ENCODE data around the gene TBC1D24.
"Not testable (repeated sequence)": the region's sequence is repeated elsewhere in the genome, so short reads cannot be mapped to it uniquely, and the experiment has no call there.

The TBC1D24 gene

DNA sequence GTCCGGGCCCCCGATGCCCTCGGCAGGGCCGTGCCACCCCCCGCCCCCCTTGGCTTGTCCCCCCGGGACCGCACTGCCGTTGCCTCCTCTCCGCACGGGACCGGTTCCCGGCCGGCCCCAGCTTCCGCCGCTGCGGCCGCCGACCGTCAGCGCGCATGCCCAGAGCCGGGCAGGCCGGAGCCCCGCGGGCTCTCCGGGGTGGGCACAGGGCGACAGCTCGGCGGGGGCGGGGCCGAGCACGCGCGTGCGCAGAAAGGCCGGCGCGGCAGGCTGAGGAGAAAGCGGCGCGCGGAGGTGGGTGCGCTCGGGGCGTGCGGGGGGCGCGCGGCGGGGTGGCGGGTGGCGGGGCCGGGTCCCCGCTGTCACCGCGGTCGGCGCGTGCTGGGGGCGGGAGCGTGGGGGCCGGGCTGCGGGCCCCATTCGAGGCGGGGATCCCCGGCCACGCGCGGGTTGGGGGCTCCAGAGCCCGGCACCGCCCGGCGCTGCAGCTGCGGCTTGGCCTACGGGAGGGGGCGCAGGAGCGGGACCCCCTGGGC is at the start of gene TBC1D24:
Gene TBC1D24, plus strand, starts transcription at position 251 of the 536 bp plus-strand sequence. CDS start 21,022 bp downstream, outside the sequence.
- peak; percentile 69 to 84 for DNase-seq (ENCODE audit: low read depth in 2 of 2)

DNA sequence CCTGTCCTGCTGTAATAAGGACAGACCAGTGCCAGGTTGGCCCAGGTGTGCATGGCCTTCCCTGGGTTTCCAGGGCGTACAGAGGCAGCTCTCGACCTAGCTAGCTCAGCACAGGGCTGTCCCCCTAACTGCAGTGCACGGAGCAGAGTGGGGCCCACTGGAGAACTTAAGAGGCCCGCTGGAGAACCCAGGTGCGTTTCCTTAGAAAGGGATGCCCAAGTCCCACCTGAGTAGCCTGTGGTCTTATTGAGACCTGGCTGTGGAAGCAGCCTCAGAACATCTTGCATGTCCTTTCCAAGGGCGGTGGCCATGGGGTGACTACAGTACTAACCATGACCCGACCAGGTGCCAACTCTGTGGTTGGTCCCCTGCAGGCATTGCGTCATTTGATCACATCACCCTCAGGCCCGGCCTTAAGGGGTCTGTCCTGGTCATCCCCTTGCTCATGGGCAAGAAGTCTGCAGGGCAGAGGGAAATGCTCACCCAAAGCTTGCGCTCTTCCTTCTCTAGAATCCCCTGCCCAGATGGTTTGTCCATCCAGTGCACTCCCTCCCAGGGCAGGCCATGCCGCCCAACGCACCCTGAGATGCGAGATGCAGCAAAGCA is 49.0 kb upstream of the TBC1D24 start:
- DNase-seq (ENCODE audit: low read depth in 2 of 2) = no peak

DNA sequence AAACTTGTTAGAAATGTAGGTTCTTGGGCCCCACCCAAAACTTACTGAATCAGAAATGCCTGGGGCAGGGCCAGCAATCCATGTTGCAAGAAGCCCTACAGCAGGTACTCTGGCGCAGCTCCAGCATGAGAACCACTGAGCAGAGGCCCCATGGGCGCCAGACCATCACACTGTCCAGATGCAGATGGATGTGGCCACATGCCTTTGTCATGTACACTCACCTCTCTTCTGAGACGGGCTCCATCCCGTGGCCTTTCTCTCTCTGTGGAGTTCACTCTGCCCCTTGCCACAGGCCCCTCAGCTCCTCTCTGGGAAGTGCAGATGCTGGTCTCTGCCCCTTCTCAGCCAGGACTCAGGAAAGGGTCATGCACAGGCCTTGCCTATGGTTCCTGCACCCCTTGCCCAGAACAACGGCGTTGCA is 48.0 kb upstream of the TBC1D24 start:
- DNase-seq (ENCODE audit: low read depth in 2 of 2) = no peak

DNA sequence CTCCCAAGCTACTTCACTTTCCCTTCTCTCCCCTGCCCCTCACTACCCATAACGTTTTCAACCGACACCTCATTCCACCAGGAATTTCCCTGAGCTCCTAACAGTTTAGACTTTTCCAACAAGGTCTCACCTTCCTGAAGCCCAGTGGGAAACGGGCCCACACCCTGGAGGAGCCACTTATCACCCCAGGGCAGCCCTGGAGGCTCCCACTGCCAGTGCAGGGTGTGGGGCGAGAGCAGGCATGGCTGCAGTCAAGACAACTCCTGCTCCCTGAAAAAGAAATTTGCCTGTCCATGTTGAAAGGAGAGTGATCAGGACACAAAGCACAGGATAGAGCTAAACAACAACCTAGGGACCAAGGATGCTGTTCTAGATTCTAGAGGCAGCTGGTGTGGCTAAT is 47.4 kb upstream of the TBC1D24 start:
- DNase-seq (ENCODE audit: low read depth in 2 of 2) = no peak

DNA sequence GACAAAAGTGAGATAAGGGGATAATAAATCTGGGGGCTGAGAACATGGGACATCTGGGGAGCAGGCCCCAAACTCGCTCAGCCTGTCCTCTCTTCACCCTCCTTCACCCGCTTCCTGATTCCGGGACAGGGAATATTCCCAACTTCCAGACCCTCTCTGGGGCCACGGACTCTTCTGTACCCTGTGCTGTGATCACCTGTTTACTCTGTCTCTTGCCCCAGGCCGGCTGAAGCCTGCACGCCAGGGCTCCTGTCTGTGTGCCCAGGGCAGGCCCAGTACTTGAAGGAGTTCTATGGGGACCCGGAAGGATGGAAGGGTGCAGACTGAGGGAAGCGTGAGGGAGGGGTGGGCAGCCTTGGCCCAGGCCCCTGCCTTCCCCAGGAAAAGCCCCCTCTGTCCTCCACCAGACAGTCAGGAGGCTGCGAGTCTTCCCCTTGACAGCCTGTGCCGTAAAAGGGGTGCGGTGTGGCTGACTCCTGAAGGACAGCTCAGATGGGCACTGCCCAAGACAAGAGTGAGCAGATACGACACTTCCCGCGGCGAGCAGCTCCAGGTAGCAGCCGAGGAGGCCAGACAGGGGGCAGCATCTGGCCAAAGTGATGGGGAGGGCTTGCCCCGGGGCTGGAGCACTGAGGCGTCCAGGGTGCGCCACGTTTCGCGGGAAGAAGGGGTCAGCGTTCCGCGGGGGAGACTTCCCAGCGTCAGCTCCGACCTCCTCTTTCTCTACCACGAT is 46.7 kb upstream of the TBC1D24 start:
- no peak for DNase-seq (ENCODE audit: low read depth in 2 of 2)

DNA sequence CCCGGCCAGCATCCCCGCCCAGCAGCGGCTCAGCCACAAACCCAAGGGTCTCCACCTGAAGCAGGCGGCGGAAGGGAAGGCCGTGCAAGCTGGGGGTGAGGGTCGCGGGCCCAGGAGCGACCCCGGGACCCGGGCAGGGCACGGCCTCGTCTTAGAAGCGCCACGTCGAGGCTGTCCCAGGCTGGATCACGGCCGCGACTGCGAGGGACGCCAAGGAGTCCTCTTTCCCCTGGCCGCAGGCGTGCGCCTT is 46.2 kb upstream of the TBC1D24 start:
- no peak for DNase-seq (ENCODE audit: low read depth in 2 of 2)

DNA sequence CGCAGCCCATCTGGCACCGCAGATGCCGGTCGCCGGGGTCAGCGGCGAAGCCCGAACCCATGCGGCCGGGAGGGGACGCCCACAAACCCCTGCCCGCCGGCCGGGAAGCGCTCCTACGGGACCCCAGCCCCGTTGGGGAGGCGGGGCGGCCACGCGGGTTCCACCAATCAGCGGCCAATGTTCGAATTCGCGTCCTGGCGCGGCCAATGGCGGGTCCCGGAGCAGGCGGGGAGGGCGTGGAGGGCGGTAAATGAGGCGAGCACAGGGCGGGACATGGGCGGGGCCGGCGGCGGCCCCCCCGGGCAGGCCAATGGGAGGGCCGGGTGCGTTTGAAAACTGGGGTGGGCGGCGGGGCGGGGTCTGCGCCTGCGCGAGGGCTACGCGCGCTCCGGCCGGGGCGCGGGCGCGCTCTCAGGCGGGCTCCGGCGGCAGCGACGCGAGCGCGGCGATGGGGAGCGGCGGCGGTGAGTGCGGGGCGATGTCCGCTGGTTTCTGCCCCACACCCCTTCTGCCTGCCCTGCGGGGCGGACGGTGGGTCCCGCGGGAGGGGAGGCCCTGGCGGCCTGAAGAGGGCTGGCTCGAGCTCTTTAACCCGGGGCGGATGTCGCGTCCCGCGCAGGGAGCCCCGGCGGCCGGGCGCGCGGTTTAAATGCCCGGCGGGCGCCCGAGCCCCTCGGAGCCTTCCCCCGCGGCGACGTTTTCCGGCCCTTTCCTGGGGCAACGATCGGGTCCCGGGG is 45.7 kb upstream of the TBC1D24 start, which contains the start of gene CCNF:
Gene CCNF, plus strand, starts transcription at position 414 of the 737 bp plus-strand sequence. Its CDS starts 35 bp downstream, at position 449.
- DNase-seq (ENCODE audit: low read depth in 2 of 2) = peak; percentile 97 to 98

DNA sequence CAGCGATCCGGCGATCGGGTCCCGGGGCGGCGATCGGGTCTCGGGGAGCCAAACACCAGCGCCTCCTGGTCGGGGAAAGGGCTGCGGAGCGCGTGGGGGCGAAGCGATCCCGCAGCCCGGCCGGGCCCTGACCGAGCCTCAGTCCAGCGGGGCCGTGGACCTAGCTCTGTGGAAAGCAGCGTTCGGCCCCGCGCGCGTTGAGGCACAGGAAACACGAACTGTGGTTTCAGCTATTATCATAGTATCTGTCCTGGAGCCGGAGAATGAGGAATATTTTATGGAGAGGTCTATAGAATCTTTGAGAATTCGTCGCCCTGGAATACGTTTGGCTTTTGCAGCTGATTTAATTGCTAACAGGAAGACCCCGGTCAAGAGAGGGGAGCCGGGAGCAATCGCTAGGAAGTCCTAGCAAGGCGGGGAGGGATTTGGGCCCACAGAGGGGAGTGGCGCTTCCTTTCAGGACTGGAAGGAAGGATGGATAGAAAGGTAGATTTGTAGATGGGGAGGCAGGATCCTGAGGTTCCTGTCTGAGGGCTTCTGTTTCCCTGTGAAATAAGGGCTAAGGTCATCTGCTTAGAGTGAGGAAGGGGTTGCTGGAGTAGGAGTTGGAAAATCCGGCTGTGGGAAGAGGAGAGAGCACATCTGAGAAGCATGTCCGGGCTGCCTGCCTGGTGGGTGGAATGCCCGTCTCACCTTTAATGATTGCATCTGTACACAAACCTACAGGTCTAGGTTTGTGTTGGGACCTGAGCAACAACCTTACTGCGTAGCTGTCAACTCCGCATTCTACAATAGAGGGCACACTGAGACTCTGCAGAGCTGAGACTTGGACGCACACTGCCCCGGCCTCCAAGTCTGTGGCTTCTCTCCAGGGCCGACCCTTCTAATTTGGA is 44.9 kb upstream of the TBC1D24 start:
- DNase-seq (ENCODE audit: low read depth in 2 of 2) = no peak

DNA sequence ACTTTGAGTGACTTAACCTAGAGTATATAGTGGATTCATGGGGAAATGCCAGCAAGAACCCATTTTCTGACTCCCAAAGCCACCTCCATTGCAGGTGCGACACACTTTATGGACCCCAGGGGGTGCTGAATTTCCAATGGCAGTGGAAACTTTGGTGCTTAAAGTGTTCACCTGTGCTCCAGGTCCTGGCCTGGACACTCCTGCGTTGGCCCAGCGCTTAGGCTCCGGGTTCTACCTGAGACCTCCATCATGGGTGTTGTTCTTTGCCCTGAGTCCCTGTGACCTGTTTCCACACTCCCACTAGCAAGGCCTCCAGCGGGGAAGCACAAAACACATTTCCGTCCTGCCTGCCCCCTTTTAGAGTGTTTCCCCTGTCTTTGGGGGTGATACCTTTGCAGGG is 42.6 kb upstream of the TBC1D24 start:
- no peak for DNase-seq (ENCODE audit: low read depth in 2 of 2)

DNA sequence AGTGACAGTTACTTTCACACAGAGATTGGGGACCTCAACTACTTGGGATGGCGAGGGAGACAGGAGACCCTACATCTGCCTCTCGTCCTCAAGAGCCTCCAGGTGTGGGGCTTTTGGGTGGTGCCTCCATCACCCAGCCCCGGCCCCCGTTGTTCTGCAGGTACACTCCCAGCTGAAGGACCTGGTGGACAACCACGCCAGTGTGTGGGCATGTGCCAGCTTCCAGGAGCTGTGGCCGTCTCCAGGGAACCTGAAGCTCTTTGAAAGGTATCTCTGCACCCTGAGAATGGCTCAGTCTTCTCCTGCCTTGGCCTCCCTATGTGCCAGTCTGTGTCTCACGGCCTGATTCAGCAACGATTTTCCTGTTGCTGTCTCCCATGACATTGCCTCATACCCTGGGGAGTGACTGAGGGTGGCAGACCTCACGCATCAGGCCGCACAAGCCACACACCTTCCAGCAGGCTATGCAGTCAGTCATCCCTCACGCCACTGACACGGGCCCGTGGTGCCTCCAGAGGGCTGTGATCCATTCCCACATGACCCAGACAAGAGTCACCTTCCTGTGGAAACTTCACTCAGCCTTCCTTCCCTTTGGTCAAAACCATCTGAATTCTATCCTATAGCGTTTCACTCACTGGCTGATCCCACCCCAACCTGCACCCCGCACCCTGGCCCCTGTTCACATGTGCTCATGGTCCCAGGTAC is 42.0 kb upstream of the TBC1D24 start:
- DNase-seq (ENCODE audit: low read depth in 2 of 2) = no peak

DNA sequence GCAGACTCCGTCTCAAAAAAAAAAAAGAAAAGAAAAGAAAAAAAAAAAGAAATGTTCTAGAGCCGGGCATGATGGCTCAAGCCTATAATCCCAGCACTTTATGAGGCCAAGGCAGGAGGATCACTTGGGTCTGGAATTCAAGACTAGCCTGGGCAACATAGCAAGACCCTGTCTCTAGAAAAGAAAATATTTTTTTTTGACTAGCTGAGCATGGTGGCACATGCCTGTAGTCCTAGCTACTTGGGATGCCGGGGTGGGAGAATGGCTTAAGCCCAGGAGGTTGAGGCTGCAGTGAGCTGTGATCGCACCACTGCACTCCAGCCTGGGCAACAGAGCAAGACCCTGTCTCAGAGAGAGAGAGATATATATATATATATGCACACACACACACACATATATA is 39.7 kb upstream of the TBC1D24 start:
- DNase-seq (ENCODE audit: low read depth in 2 of 2) = not testable (repeated sequence)

DNA sequence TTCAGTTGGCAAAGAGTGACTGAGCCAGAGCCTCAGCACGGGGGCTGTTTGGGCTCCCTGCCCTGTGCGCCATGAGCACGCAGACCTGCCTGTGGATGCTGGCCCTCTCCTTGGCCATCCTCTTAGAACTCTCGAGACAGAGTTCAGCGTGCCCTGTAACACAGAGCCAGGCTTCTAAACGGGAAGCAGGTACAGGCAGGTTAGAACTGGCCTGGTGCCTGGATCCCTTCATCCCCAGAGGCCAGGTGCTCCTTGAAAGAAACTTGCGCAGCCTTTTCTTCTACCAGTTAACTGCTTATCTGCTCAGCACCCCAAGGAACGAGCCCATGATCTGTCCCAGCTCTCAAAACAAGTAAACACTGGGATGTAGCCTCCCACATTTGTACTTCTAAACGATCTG is 38.8 kb upstream of the TBC1D24 start:
- no peak for DNase-seq (ENCODE audit: low read depth in 2 of 2)

DNA sequence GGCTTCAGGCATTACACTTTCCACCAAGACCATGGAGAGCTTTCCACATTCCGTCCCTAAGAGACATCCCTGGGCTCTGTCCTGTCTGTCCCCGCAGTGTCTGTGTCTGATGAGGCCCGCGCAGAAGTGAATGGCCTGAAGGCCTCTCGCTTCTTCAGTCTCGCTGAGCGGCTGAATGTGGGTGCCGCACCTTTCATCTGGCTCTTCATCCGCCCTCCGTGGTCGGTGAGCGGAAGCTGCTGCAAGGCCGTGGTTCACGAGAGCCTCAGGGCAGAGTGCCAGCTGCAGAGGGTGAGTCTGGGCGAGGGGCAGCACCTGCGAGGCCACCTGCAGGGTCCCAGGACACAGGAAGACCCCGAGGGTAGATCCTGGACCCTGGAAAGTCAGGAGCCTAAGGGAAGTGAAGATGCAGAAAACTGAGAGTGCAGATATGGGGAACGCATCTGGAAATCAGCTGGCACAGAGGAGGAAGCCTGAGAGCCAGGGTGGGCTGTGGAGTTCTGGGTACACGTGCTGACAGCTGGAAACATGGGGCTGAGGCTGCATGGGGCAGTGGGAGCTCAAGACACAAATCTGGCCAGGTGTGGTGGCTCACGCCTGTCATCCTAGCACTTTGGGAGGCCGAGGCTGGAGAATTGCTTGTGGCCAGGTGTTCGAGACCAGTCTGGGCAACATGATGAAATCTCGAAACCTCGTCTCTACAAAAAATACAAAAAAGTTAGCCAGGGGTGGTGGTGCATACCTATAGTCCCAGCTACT is 37.7 kb upstream of the TBC1D24 start:
- no peak for DNase-seq (ENCODE audit: low read depth in 2 of 2)

DNA sequence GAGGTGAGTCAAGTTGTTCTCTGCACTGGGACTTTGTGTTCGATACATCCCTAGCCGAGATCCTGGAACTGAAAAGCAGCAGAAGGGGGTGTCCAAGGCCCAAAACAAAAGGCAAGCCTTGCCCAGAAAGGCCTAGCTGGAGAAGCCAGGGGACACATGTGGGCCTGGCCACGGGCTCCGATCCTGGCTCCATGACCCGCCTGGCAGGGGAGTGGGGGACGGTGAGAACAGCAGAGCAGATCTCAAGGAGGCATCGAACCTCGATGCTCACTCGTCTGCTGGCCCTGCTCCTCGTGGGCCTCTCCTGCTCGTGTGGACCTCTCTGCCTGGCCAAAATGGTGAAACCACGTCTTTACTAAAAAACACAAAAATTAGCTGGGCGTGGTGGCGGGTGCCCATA is 36.8 kb upstream of the TBC1D24 start:
- DNase-seq (ENCODE audit: low read depth in 2 of 2) = no peak

DNA sequence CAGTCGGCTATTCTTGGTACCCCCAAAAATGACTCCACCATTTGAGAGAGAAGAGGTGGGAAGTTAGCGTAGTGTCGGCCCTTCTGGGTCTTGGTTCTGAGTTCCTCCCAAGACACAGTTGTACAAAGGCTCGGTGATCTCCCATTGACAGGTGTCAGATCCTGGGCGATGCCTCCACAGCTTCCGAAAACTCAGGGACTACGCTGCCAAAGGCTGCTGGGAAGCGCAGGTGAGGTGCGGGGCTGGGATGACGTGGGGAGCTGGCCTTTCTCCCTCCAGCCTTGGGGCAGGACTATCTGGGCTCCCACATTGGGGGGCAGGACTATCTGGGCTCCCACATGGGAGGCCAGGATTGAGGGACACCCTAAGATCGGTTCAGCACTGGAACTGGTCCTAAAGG is 35.3 kb upstream of the TBC1D24 start:
- DNase-seq (ENCODE audit: low read depth in 2 of 2) = no peak

DNA sequence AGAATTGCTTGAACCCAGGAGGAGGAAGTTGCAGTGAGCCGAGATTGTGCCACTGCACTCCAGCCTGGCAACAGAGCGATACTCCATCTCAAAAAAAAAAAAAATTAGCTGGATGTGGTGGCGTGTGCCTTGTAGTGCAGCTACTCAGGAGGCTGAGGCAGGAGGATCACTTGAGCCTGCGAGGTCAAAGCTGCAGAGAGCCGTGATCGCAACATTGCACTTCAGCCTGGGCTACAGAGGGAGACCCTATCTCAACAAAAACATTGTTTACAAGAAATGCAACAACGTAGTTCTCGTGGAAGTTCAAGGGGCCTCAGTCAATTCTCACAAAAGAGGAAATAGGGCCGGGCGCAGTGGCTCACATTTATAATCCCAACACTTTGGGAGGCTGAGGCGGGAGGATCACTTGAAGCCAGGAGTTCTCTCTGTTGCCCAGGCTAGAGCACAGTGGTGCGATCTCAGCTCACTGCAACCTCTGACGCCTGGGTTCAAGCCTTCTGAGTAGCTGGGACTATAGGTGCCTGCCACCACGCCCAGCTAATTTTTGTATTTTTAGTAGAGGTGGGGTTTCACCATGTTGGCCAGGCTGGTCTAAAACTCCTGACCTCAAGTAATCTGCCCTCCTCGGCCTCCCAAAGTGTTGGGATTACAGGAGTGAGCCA is 33.7 kb upstream of the TBC1D24 start:
- DNase-seq (ENCODE audit: low read depth in 2 of 2) = not testable (repeated sequence)

DNA sequence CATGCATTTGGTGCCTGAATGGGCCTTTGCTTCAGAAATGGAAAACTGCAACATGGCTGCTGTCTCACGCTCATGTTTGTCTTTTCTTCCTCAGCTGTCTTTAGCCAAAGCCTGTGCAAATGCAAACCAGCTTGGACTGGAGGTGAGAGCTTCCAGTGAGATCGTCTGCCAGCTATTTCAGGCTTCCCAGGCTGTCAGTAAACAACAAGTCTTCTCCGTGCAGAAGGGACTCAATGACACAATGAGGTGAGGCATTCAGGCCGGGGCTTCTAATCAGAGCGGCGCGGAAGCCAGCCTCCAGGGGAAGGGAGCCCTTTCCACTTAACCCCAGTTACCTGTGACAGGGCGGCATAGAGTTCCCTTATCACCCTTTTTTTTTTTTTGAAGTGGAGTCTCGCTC is 31.4 kb upstream of the TBC1D24 start:
- no peak for DNase-seq (ENCODE audit: low read depth in 2 of 2)

DNA sequence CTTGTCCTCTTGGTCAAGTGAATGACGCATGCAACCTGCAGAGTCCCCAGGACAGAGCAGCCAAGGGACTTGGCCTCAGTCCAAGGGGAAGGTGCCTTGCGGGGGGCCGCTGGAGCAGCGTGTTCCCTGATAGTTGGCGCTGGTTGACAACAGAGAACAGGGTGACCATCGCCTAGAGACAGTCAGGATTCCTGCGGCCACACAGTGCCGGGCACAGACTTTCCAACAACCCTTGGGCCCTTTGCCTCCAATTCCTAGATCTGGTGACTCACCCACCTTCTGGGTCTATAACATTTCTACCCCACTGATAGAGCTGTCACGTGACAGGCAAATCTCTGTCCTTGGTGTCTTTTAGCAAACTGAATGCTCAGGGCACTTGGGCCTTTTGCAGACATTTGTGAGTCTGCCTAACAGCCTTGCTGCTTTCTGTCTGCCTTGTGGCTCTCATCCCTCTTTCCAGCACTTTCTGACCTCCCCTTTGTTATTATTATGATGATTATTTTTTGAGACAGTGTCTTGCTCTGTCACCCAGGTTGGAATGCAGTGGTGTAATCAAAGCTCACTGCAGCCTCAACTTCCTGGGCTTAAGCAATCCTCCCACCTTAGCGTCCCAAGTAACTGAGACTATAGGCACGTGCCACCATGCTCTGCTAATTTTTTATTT is 26.9 kb upstream of the TBC1D24 start:
- DNase-seq (ENCODE audit: low read depth in 2 of 2) = no peak

DNA sequence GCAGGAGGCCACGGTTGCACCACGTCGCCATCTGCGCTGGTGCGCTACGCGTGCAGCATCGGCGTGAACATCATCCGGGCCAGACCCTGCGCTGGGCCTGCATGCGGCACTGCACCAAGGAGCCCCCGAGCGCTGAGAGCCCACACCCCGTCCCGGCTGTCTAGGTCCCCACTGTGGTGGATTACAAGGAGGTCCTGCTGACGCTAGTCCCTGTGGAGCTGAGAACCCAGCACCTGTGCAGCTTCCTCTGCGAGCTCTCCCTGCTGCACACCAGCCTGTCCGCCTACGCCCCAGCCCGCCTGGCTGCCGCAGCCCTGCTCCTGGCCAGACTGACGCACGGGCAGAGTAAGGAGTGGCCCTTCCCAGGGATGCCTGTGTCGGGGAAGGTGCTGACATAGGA is 25.8 kb upstream of the TBC1D24 start:
- no peak for DNase-seq (ENCODE audit: low read depth in 2 of 2)

All from stimulated activated CD4-positive, alpha-beta T cell treated with anti-CD3 and anti-CD28 coated beads, Interleukin-1b, Interleukin-23, amount 100 ng/mL, for 4 hours (primary cell).